Keratinocyte (primary cell): ENCODE results near the gene PACC1. TPM values are rescaled to one million over a fixed set of nuclear protein-coding genes. Genes with fewer than 3 reads are reported as not detected.

Source experiments
- DNase-seq: peaks from one replicate; pipeline ENCODE4 v3.0.0-alpha.2; 2011; ENCODE audit warnings: low read depth, missing footprints, low spot score
- FAIRE-seq: peaks from 2 replicates; lab custom pipeline; 2011; peaks lifted over from hg19 to GRCh38; lab: Jason Lieb, UNC
- H2AFZ ChIP-seq: 2 replicates; pipeline ENCODE4 v1.6.0; 2012; ENCODE audit warnings: low read length, control low read depth, inconsistent platforms; ENCODE audit not compliant: control insufficient read depth
- H3K27ac ChIP-seq: 2 replicates; pipeline ENCODE4 v1.5.1; 2011; ENCODE audit warnings: low read length; ENCODE audit not compliant: control insufficient read depth, insufficient read depth
- H3K27me3 ChIP-seq: 3 replicates; pipeline ENCODE4 v1.6.0; 2011; ENCODE audit warnings: low read length; ENCODE audit not compliant: control insufficient read depth, insufficient read depth; ENCODE audit errors: extremely low read depth
- H3K36me3 ChIP-seq, 2 experiments: 2 replicates in 1 of 2; 3 replicates in 1 of 2; pipeline ENCODE4 v1.5.1; 2011; ENCODE audit warnings: low read length in 2 of 2, mild to moderate bottlenecking in 1 of 2; ENCODE audit not compliant: control insufficient read depth in 2 of 2, insufficient read depth in 2 of 2; ENCODE audit errors: extremely low read depth in 1 of 2
- H3K4me1 ChIP-seq: 3 replicates; pipeline ENCODE4 v1.5.1; 2011; ENCODE audit warnings: low read length; ENCODE audit not compliant: control insufficient read depth, insufficient read depth; ENCODE audit errors: extremely low read depth
- H3K4me2 ChIP-seq: 3 replicates; pipeline ENCODE4 v1.6.0; 2011; ENCODE audit warnings: low read depth, low read length; ENCODE audit not compliant: control insufficient read depth, insufficient read depth; ENCODE audit errors: extremely low read depth
- H3K4me3 ChIP-seq, 3 experiments: fragments of 200-600 bp in 1 of 3; sonication (generic) in 1 of 3; 2 replicates in 2 of 3; 3 replicates in 1 of 3; pipeline ENCODE4 v1.5.1; 2011 to 2016; ENCODE audit warnings: low read length in 3 of 3, mild to moderate bottlenecking in 3 of 3, control low read depth in 2 of 3, inconsistent platforms in 1 of 3, low read depth in 1 of 3, mixed read lengths in 1 of 3, mixed run types in 1 of 3, moderate library complexity in 1 of 3; ENCODE audit not compliant: control insufficient read depth in 2 of 3, insufficient read depth in 2 of 3; ENCODE audit errors: extremely low read depth in 1 of 3
- H3K79me2 ChIP-seq: 2 replicates; pipeline ENCODE4 v1.6.0; 2012; ENCODE audit warnings: low read length; ENCODE audit not compliant: control insufficient read depth, insufficient read depth
- H3K9ac ChIP-seq: 3 replicates; pipeline ENCODE4 v1.6.0; 2011; ENCODE audit warnings: low read length; ENCODE audit not compliant: control insufficient read depth, insufficient read depth; ENCODE audit errors: extremely low read depth
- H3K9me1 ChIP-seq: 3 replicates; pipeline ENCODE4 v1.6.0; 2011; ENCODE audit warnings: low read length; ENCODE audit not compliant: control insufficient read depth, insufficient read depth; ENCODE audit errors: extremely low read depth
- H3K9me3 ChIP-seq: 2 replicates; pipeline ENCODE4 v1.5.1; 2012; ENCODE audit warnings: low read depth, low read length; ENCODE audit not compliant: control insufficient read depth
- H4K20me1 ChIP-seq: 3 replicates; pipeline ENCODE4 v1.6.0; 2011; ENCODE audit warnings: low read length; ENCODE audit not compliant: control insufficient read depth, insufficient read depth; ENCODE audit errors: extremely low read depth
- CTCF ChIP-seq, 3 experiments: IDR thresholded peaks in 1 of 3; conservative IDR thresholded peaks in 1 of 3; optimal IDR thresholded peaks in 1 of 3; 2 replicates in 2 of 3; 3 replicates in 1 of 3; pipeline versions ENCODE3 to v1.5.1; 2011; ENCODE audit warnings: low read length in 3 of 3, mild to moderate bottlenecking in 3 of 3, moderate library complexity in 2 of 3, control low read depth in 1 of 3, inconsistent platforms in 1 of 3; ENCODE audit not compliant: insufficient read depth in 2 of 3; ENCODE audit errors: extremely low read depth in 1 of 3
- EZH2 ChIP-seq: IDR thresholded peaks from one replicate; pipeline ENCODE4 v1.6.1; 2012; ENCODE audit warnings: inconsistent platforms, mild to moderate bottlenecking, low read length, moderate library complexity
- dilution Hi-C: fragments of 300-500 bp; cut with MboI; formaldehyde crosslinking; loops from one replicate; pipeline ENCODE4 v1.7.0; 2020; ENCODE audit warnings: low sequenced_read_pairs; ENCODE audit not compliant: extremely low pct_ligation_motif_present
- polyA plus RNA-seq, 5 experiments: library from polyadenylated mRNA; depleted of rRNA in 3 of 5; stranded (reverse) in 3 of 5; stranded (forward) in 1 of 5; unstranded in 1 of 5; fragments of >200 nt; gene quantifications; 1 replicate in 1 of 5; 2 replicates in 3 of 5; 3 replicates in 1 of 5; pipeline versions ENCODE4 v1.2.1 to v1.2.3, GENCODE V29; 2011 to 2012; ENCODE audit warnings: missing spikeins in 2 of 5, low read depth in 1 of 5, low replicate concordance in 1 of 5

PACC1 gene
- polyA plus RNA-seq, 1 donor (not counting 4 experiments of a cell fraction or from before 2014, with no cell fraction given) = 12.7 TPM

GRCh38 chr1:212359794-212360479, 54.7 kb downstream of the PACC1 start:
- TF ChIP-seq CTCF (optimal IDR thresholded peaks at IDR 0.05 in 1 of 3, IDR thresholded peaks at IDR 0.05 in 1 of 3, conservative IDR thresholded peaks at IDR 0.05 in 1 of 3; ENCODE audit: extremely low read depth in 1 of 3, insufficient read depth in 2 of 3, low read length in 3 of 3) (no peak), EZH2 (no peak)
- Histone ChIP-seq H3K79me2 (no peaks in the 10 kb centered on the region), H3K27ac (no peak overlapping the region), H3K9ac (no peak overlapping the region), H3K4me2 (no peak overlapping the region), H2AFZ (no peak overlapping the region), H3K9me1 (no peaks in the 10 kb centered on the region), H3K27me3 (no peaks in the 10 kb centered on the region), H3K4me1 (no peaks in the 10 kb centered on the region), H4K20me1 (no peaks in the 10 kb centered on the region), H3K9me3 (no peaks in the 10 kb centered on the region), H3K4me3 (no peak overlapping the region), H3K36me3 (peaks cover 10 to 12% of the 10 kb centered on the region in 2 experiments)
- dilution Hi-C loops = no loop called here
- FAIRE-seq (no peak), DNase-seq (no peak)

GRCh38 chr1:212355230-212355969, 59.3 kb downstream of the PACC1 start:
- DNase-seq = no peak
- H3K4me3 ChIP-seq = no peak overlapping the region
- H3K4me1 ChIP-seq = no peaks in the 10 kb centered on the region
- H3K4me2 ChIP-seq = no peak overlapping the region
- no peak for TF ChIP-seq CTCF (optimal IDR thresholded peaks at IDR 0.05 in 1 of 3, IDR thresholded peaks at IDR 0.05 in 1 of 3, conservative IDR thresholded peaks at IDR 0.05 in 1 of 3; ENCODE audit: extremely low read depth in 1 of 3, insufficient read depth in 2 of 3, low read length in 3 of 3)
- no peak for TF ChIP-seq EZH2
- peaks cover 0 to 14% of the 10 kb centered on the region in 2 experiments for H3K36me3 ChIP-seq
- dilution Hi-C loops = no loop called here
- no peaks in the 10 kb centered on the region for H3K9me3 ChIP-seq
- no peak overlapping the region for H3K27ac ChIP-seq
- no peaks in the 10 kb centered on the region for H3K27me3 ChIP-seq
- no peaks in the 10 kb centered on the region for H4K20me1 ChIP-seq
- no peaks in the 10 kb centered on the region for H3K9me1 ChIP-seq
- FAIRE-seq = no peak
- H2AFZ ChIP-seq = no peak overlapping the region
- no peak overlapping the region for H3K9ac ChIP-seq
- H3K79me2 ChIP-seq = no peaks in the 10 kb centered on the region
